K562 (cell line): ENCODE data around the gene SLC32A1. TPM values are rescaled to one million over a fixed set of nuclear protein-coding genes. Genes with fewer than 3 reads are reported as not detected.

Experiments
- ATAC-seq: fragments of 200-7000 bp; cut with Tn5 transposase; 3 replicates; pipeline ENCODE4 v1.9.1; 2020; ENCODE audit warnings: moderate library complexity
- BruUV-seq: library from RNA; stranded (reverse); fragments of 400-500 nt; replicated peaks from 2 replicates; lab custom pipeline; 2021; lab: Mats Ljungman, UMichigan
- CTCF ChIA-PET: fragments of 300-600 bp; formaldehyde crosslinking; extraction: SDS; loops from one replicate; lab custom pipeline; 2021; ENCODE audit warnings: low intra/inter-chr PET ratio; lab: Yijun Ruan, JAX
- POLR2A ChIA-PET: fragments of 300-600, 350-650 bp; sonication (Branson Sonifier 250); formaldehyde crosslinking; extraction: SDS; loops from one replicate; lab custom pipeline; 2021; ENCODE audit warnings: antibody characterized with exemption, inconsistent platforms; lab: Yijun Ruan, JAX
- DNase-seq, 4 experiments: peaks; one replicate each; pipeline versions ENCODE4 v3.0.0 to v3.0.0-alpha.2; 2011 to 2018; ENCODE audit warnings: low spot score in 3 of 4, mixed read lengths in 3 of 4; ENCODE audit errors: extremely low read depth in 1 of 4
- FAIRE-seq: peaks from 2 replicates; lab custom pipeline; 2011; peaks lifted over from hg19 to GRCh38; lab: Jason Lieb, UNC
- H2AFZ ChIP-seq: 2 replicates; pipeline ENCODE4 v1.6.0; 2011; ENCODE audit warnings: low read depth, low read length, control low read depth, inconsistent platforms
- H3K27ac ChIP-seq: fragments of 200-600 bp; 3 replicates; pipeline ENCODE4 v1.8.0; 2011; ENCODE audit warnings: low read depth, mild to moderate bottlenecking, control low read depth, inconsistent platforms, low read length, moderate library complexity, mixed read lengths; ENCODE audit errors: extremely low read depth
- H3K27me3 ChIP-seq, 2 experiments: fragments of 300-600 bp in 1 of 2; 2 replicates in 1 of 2; 3 replicates in 1 of 2; pipeline versions ENCODE4 v1.6.0 to v1.8.0; 2011; ENCODE audit warnings: inconsistent platforms in 2 of 2, low read length in 2 of 2, mild to moderate bottlenecking in 1 of 2, mixed read lengths in 1 of 2, moderate library complexity in 1 of 2; ENCODE audit not compliant: control insufficient read depth in 2 of 2, insufficient read depth in 2 of 2
- H3K36me3 ChIP-seq: fragments of 300-600 bp; 3 replicates; pipeline ENCODE4 v1.8.0; 2011; ENCODE audit warnings: mild to moderate bottlenecking, low read length, inconsistent platforms; ENCODE audit not compliant: control insufficient read depth, insufficient read depth
- H3K4me1 ChIP-seq, 2 experiments: fragments of 200-600 bp in 1 of 2; replicated peaks in 1 of 2; 2 replicates in 1 of 2; 3 replicates in 1 of 2; pipeline versions ENCODE4 v1.5.1 to v1.8.0; 2011; ENCODE audit warnings: inconsistent platforms in 2 of 2, low read length in 2 of 2, mild to moderate bottlenecking in 1 of 2, mixed read lengths in 1 of 2, moderate library complexity in 1 of 2; ENCODE audit not compliant: control insufficient read depth in 2 of 2, insufficient read depth in 2 of 2
- H3K4me2 ChIP-seq: 2 replicates; pipeline ENCODE4 v1.6.1; 2011; ENCODE audit warnings: low read length, control low read depth, inconsistent platforms, mixed read lengths; ENCODE audit not compliant: insufficient read depth
- H3K4me3 ChIP-seq: fragments of 200-600 bp; sonication (generic), shearing (Covaris generic); 2 replicates; pipeline ENCODE4 v1.5.1; 2016; ENCODE audit warnings: control low read depth, inconsistent platforms
- H3K79me2 ChIP-seq: fragments of 200-600 bp; 3 replicates; pipeline ENCODE4 v1.8.0; 2011; ENCODE audit warnings: low read length, inconsistent platforms; ENCODE audit not compliant: control insufficient read depth, insufficient read depth
- H3K9ac ChIP-seq, 2 experiments: 2 replicates each; pipeline versions ENCODE4 v1.6.0 to v1.6.1; 2011; ENCODE audit warnings: low read depth in 2 of 2, low read length in 2 of 2, control low read depth in 1 of 2, inconsistent platforms in 1 of 2, mild to moderate bottlenecking in 1 of 2, mixed read lengths in 1 of 2; ENCODE audit not compliant: insufficient read depth in 1 of 2
- H3K9me1 ChIP-seq: one replicate; pipeline ENCODE4 v1.6.0; 2011; ENCODE audit warnings: inconsistent platforms, mild to moderate bottlenecking, low read length, moderate library complexity; ENCODE audit not compliant: control insufficient read depth, insufficient read depth
- H3K9me3 ChIP-seq: replicated peaks from 2 replicates; pipeline ENCODE4 v1.5.1; 2011; ENCODE audit warnings: low read depth, low read length, inconsistent platforms; ENCODE audit not compliant: control insufficient read depth, insufficient read depth
- H4K20me1 ChIP-seq: replicated peaks from 2 replicates; pipeline ENCODE4 v1.6.1; 2011; ENCODE audit warnings: low read length, inconsistent platforms, mixed read lengths; ENCODE audit not compliant: control insufficient read depth, insufficient read depth
- BCOR ChIP-seq: fragments of 450-650 bp; IDR thresholded peaks from 2 replicates; pipeline ENCODE4 v1.6.1; 2016
- HDAC1 ChIP-seq, 2 experiments: fragments of 450-650 bp; IDR thresholded peaks; 2 replicates each; pipeline ENCODE4 v1.6.1; 2016 to 2017; ENCODE audit warnings: inconsistent platforms in 1 of 2, mild to moderate bottlenecking in 1 of 2, moderate library complexity in 1 of 2
- MAFG ChIP-seq: fragments of 450-650 bp; conservative IDR thresholded peaks from 2 replicates; pipeline ENCODE4 v1.6.1; 2016; ENCODE audit warnings: missing genetic modification characterization, missing compliant biosample characterization
- MTA2 ChIP-seq: fragments of 450-650 bp; IDR thresholded peaks from 2 replicates; pipeline ENCODE4 v1.6.1; 2016; ENCODE audit warnings: low read depth
- NR2C1 ChIP-seq, 2 experiments: fragments of 450-650 bp; IDR thresholded peaks; 2 replicates each; pipeline ENCODE4 v1.6.1; 2017; ENCODE audit warnings: mild to moderate bottlenecking in 2 of 2, antibody characterized with exemption in 1 of 2, inconsistent platforms in 1 of 2, missing compliant biosample characterization in 1 of 2, missing genetic modification characterization in 1 of 2
- PPARD ChIP-seq: fragments of 250-450 bp; sonication (Bioruptor Pico); IDR thresholded peaks from 2 replicates; pipeline ENCODE4 v1.8.0; 2022; ENCODE audit warnings: inconsistent platforms, mild to moderate bottlenecking, moderate library complexity
- SOX6 ChIP-seq: fragments of 450-650 bp; IDR thresholded peaks from 2 replicates; pipeline ENCODE4 v1.6.1; 2014; ENCODE audit warnings: mild to moderate bottlenecking
- TOE1 ChIP-seq, 2 experiments: fragments of 450-650 bp in 1 of 2; sonication (generic) in 1 of 2; formaldehyde crosslinking in 1 of 2; IDR thresholded peaks; 2 replicates each; pipeline versions ENCODE4 v1.7.1 to v1.8.0; 2016 to 2022; ENCODE audit warnings: borderline replicate concordance in 2 of 2, mild to moderate bottlenecking in 2 of 2, antibody characterized with exemption in 1 of 2, inconsistent platforms in 1 of 2, low read depth in 1 of 2, missing genetic modification reagents in 1 of 2, moderate library complexity in 1 of 2
- ZNF699 ChIP-seq: fragments of 250-450 bp; sonication (Bioruptor Pico); IDR thresholded peaks from 2 replicates; pipeline ENCODE4 v1.8.0; 2021; ENCODE audit warnings: mild to moderate bottlenecking, moderate library complexity; ENCODE audit not compliant: insufficient replicate concordance
- WGBS: fragments of 100-300 bp; shearing (Covaris generic); methylation state at CpG from one replicate; pipeline ENCODE4 v1.1.6; 2016; ENCODE audit warnings: low coverage, mixed read lengths; ENCODE audit not compliant: insufficient coverage; ENCODE audit errors: missing lambda C conversion rate; 5-methylcytosine and 5-hydroxymethylcytosine counted together
- in situ Hi-C: fragments of 300-500 bp; cut with MboI; formaldehyde crosslinking; loops from 4 replicates; pipeline ENCODE4 v1.15.0; 2018; ENCODE audit warnings: inconsistent platforms, mixed read lengths
- intact Hi-C: fragments of 100-400 bp; cut with micrococcal nuclease; formaldehyde crosslinking; loops from 2 replicates; pipeline ENCODE4 v1.14.2; 2022
- polyA plus RNA-seq, 8 experiments: library from polyadenylated mRNA; depleted of rRNA in 4 of 8; stranded (reverse) in 5 of 8; unstranded in 3 of 8; fragments of >200 nt; fragmentation: Nextera tagmentation in 2 of 8; fragmentation: Illumina TruSeq in 1 of 8; extraction: Ambion mirVana in 2 of 8; extraction: Trizol in 1 of 8; gene quantifications; 2 replicates each; pipeline versions ENCODE4 v1.2.1 to v1.2.3, GENCODE V29; 2011 to 2014; ENCODE audit warnings: inconsistent platforms in 1 of 8, missing spikeins in 1 of 8
- total RNA-seq, 7 experiments: library from RNA; depleted of rRNA in 6 of 7; stranded (reverse); fragments of >200 nt in 6 of 7; fragmentation: Illumina TruSeq in 2 of 7; extraction: Trizol in 2 of 7; gene quantifications; 2 replicates each; pipeline versions ENCODE4 v1.2.1 to v1.2.3, GENCODE V29; 2011 to 2021; ENCODE audit warnings: low replicate concordance in 1 of 7
- TF ChIP-seq, protein P1 (sequence below): fragments of 150-350 bp; IDR thresholded peaks from 2 replicates; pipeline ENCODE4 v1.6.1; 2014; ENCODE audit warnings: low read depth, mild to moderate bottlenecking, low read length, borderline replicate concordance
- TF ChIP-seq, protein P2 (sequence below): sonication (generic); formaldehyde crosslinking; IDR thresholded peaks from 2 replicates; pipeline ENCODE4 v1.8.1; 2023; ENCODE audit warnings: mild to moderate bottlenecking, missing genetic modification reagents

Gene SLC32A1
- total and polyA plus RNA-seq, 9 of the 15 experiments (the other 6 are each of a cell fraction or from before 2014, with no cell fraction given): not detected

DNA sequence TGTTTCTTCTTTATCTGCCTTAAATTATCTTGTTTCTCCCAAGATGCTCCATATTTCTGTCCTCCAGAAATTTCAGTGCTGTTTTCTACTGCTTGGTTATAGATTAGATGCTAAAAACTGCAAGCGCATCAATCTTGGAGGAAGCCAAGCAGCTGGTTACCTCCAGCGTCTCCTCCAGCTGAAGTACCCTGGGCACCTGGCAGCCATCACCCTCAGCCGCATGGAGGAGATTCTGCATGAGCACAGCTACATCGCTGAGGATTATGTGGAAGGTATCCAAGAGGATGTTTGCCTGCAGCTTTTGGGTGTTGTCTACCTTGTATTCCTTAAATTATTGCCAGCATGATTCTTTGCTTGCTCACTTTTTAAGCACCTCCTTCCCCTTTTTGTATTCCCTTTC is 27.7 kb downstream of the SLC32A1 start (continued):
- TF ChIP-seq MAFG (tag): 0 out of 2 replicates have a peak, but pooled peaks have one; percentile 19
- TF ChIP-seq PPARD (CRISPR knock-in tag): no peak
- TF ChIP-seq, protein P1, sequence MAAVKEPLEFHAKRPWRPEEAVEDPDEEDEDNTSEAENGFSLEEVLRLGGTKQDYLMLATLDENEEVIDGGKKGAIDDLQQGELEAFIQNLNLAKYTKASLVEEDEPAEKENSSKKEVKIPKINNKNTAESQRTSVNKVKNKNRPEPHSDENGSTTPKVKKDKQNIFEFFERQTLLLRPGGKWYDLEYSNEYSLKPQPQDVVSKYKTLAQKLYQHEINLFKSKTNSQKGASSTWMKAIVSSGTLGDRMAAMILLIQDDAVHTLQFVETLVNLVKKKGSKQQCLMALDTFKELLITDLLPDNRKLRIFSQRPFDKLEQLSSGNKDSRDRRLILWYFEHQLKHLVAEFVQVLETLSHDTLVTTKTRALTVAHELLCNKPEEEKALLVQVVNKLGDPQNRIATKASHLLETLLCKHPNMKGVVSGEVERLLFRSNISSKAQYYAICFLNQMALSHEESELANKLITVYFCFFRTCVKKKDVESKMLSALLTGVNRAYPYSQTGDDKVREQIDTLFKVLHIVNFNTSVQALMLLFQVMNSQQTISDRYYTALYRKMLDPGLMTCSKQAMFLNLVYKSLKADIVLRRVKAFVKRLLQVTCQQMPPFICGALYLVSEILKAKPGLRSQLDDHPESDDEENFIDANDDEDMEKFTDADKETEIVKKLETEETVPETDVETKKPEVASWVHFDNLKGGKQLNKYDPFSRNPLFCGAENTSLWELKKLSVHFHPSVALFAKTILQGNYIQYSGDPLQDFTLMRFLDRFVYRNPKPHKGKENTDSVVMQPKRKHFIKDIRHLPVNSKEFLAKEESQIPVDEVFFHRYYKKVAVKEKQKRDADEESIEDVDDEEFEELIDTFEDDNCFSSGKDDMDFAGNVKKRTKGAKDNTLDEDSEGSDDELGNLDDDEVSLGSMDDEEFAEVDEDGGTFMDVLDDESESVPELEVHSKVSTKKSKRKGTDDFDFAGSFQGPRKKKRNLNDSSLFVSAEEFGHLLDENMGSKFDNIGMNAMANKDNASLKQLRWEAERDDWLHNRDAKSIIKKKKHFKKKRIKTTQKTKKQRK: no peak

DNA sequence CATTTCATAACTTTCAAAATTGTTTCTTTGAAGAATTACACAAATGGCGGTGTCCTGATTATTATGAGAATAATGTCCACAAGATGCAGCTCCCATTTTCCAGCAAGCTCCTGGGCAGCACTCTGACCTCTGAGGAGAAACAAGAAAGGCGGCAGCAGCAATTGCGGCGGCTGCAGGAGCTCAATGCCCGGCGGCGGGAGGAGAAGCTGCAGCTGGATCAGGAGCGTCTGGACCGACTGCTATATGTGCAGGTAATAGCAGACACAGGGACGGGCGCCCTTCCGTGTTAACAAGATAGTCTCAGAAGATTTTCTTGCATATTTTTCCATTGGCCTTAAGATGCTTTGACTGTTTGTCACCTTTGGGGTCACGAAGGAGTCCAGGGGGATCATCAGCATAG is 30.6 kb downstream of the SLC32A1 start:
- no peak for FAIRE-seq
- Histone ChIP-seq H2AFZ (no peak overlapping the region), H4K20me1 (no peaks in the 10 kb centered on the region), H3K79me2 (peaks cover 4% of the 10 kb centered on the region; the same call in 1 of the 3 replicates), H3K4me3 (no peak overlapping the region), H3K27ac (no peak overlapping the region), H3K9ac (no peak overlapping the region), H3K9me3 (no peaks in the 10 kb centered on the region), H3K4me1 (peaks cover 5 to 11% of the 10 kb centered on the region in 2 experiments; a peak in 3 of 5 replicates), H3K36me3 (peaks cover 81% of the 10 kb centered on the region), H3K4me2 (no peak overlapping the region), H3K27me3 (no peaks in the 10 kb centered on the region), H3K9me1 (no peaks in the 10 kb centered on the region)
- in situ Hi-C loops (no loop called here), intact Hi-C loops (loop anchor here (5.0 to 10.0 kb wide), 2 partner anchors 137 to 290 kb away; no protein-coding TSS in a partner anchor)
- WGBS: 88% methylated on average over 13 of the region's 13 CpGs
- POLR2A ChIA-PET: no interaction called here
- no TSS peak for BruUV-seq
- ATAC-seq: no peak
- TF ChIP-seq NR2C1 (IDR thresholded peaks at IDR 0.05): no peak
- no peak for TF ChIP-seq NR2C1 (tag; IDR thresholded peaks at IDR 0.05)
- TF ChIP-seq ZNF699: no peak
- TF ChIP-seq, protein P2, sequence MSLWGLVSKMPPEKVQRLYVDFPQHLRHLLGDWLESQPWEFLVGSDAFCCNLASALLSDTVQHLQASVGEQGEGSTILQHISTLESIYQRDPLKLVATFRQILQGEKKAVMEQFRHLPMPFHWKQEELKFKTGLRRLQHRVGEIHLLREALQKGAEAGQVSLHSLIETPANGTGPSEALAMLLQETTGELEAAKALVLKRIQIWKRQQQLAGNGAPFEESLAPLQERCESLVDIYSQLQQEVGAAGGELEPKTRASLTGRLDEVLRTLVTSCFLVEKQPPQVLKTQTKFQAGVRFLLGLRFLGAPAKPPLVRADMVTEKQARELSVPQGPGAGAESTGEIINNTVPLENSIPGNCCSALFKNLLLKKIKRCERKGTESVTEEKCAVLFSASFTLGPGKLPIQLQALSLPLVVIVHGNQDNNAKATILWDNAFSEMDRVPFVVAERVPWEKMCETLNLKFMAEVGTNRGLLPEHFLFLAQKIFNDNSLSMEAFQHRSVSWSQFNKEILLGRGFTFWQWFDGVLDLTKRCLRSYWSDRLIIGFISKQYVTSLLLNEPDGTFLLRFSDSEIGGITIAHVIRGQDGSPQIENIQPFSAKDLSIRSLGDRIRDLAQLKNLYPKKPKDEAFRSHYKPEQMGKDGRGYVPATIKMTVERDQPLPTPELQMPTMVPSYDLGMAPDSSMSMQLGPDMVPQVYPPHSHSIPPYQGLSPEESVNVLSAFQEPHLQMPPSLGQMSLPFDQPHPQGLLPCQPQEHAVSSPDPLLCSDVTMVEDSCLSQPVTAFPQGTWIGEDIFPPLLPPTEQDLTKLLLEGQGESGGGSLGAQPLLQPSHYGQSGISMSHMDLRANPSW (CRISPR knock-in tag): no peak
- TF ChIP-seq TOE1 (IDR thresholded peaks at IDR 0.05; ENCODE audit: borderline replicate concordance): no peak
- TF ChIP-seq TOE1 (CRISPR knock-in tag; IDR thresholded peaks at IDR 0.05; ENCODE audit: borderline replicate concordance, low read depth): no peak
- no peak for TF ChIP-seq HDAC1 (IDR thresholded peaks at IDR 0.05)
- no peak for TF ChIP-seq SOX6
- no peak for TF ChIP-seq BCOR
- no peak for TF ChIP-seq MTA2
- no peak for DNase-seq
- CTCF ChIA-PET: no interaction called here
